ENCODE measurements around the gene MAS1. TPM values are rescaled to one million over a fixed set of nuclear protein-coding genes. Genes with fewer than 3 reads are reported as not detected.

MAS1 gene
- total and polyA plus RNA-seq, 4 donors = under 0.01 TPM; not detected in 3

DNA sequence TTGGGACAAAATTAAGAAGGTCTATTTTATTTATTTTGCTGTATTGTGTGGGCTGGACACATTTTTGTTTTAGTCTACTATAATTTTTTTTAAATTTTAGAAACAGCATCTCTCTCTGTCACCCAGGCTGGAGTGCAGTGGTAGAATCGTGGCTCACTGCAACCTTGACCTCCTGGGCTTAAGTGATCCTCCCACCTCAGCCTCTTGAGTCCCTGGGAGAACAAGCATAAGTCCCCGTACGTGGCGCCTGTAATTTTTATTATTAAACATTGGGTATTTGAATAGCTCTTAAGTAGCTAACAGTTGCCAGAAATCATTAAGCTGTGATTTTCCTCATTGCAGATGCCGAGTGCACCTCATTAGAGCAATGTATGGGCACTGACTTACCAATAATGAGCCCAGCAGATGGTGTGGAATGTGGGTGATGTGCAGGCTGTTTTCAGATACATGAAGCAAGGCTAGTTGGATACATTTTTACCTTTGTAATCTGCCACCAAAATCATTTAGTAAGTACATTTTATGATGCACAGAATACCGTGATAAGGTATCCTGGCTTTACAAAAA, 10.3 kb upstream of the MAS1 start:
- H3K9ac ChIP-seq (ENCODE audit: low read depth in 1 of 2, low read length in 2 of 2) = no peak overlapping the region
- H3K4me3 ChIP-seq (ENCODE audit: low read depth in 1 of 3, low read length in 3 of 3) = no peak overlapping the region
- H3K9me3 ChIP-seq (ENCODE audit: control insufficient read depth in 4 of 4, low read length in 3 of 4) = no peaks in the 10 kb centered on the region
- TF ChIP-seq SP1 (IDR thresholded peaks at IDR 0.05) (no peak), GABPA (IDR thresholded peaks at IDR 0.05 in 1 of 2, conservative IDR thresholded peaks at IDR 0.05 in 1 of 2) (no peak), JUND (IDR thresholded peaks at IDR 0.05) (no peak), NR2F2 (IDR thresholded peaks at IDR 0.05) (no peak)
- TF ChIP-seq, protein P1, sequence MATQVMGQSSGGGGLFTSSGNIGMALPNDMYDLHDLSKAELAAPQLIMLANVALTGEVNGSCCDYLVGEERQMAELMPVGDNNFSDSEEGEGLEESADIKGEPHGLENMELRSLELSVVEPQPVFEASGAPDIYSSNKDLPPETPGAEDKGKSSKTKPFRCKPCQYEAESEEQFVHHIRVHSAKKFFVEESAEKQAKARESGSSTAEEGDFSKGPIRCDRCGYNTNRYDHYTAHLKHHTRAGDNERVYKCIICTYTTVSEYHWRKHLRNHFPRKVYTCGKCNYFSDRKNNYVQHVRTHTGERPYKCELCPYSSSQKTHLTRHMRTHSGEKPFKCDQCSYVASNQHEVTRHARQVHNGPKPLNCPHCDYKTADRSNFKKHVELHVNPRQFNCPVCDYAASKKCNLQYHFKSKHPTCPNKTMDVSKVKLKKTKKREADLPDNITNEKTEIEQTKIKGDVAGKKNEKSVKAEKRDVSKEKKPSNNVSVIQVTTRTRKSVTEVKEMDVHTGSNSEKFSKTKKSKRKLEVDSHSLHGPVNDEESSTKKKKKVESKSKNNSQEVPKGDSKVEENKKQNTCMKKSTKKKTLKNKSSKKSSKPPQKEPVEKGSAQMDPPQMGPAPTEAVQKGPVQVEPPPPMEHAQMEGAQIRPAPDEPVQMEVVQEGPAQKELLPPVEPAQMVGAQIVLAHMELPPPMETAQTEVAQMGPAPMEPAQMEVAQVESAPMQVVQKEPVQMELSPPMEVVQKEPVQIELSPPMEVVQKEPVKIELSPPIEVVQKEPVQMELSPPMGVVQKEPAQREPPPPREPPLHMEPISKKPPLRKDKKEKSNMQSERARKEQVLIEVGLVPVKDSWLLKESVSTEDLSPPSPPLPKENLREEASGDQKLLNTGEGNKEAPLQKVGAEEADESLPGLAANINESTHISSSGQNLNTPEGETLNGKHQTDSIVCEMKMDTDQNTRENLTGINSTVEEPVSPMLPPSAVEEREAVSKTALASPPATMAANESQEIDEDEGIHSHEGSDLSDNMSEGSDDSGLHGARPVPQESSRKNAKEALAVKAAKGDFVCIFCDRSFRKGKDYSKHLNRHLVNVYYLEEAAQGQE (IDR thresholded peaks at IDR 0.05) = no peak
- H3K27ac ChIP-seq (ENCODE audit: low read depth in 1 of 2, low read length in 2 of 2) = no peak overlapping the region
- H3K4me1 ChIP-seq (ENCODE audit: control insufficient read depth in 4 of 4, insufficient read depth in 4 of 4, low read length in 3 of 4) = peaks cover 0 to 4% (median 1%) of the 10 kb centered on the region in 4 donors
- H3K27me3 ChIP-seq (ENCODE audit: control insufficient read depth in 4 of 4, insufficient read depth in 4 of 4, low read length in 3 of 4) = no peaks in the 10 kb centered on the region
- peak; percentile 0 for DNase-seq (ENCODE audit: low spot score)
- no peaks in the 10 kb centered on the region for H3K36me3 ChIP-seq (ENCODE audit: control insufficient read depth in 4 of 4, insufficient read depth in 3 of 4, low read depth in 1 of 4, low read length in 3 of 4)
- WGBS = 78% methylated on average over 6 of the region's 6 CpGs

DNA sequence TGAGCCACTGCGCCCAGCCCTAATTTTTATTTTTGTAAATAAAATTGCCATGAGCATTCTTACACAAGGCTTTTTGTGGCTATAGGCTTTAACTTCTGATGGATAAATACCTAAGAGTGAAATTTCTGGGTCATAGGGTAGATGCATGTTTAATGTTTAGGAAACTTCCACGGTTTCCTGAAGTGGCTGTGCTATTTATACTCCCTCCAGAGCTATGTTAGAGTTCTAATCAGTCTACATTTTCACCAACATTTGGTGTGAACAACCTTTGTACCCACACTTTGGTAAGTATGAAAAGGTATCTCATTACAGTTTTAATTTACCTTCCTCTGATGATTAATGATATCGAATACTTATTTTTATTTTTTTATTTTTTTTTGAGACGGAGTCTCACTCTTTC, 6.1 kb upstream of the MAS1 start:
- DNase-seq (ENCODE audit: low spot score) = no peak
- Histone ChIP-seq H3K27ac (ENCODE audit: low read depth in 1 of 2, low read length in 2 of 2) (no peak overlapping the region), H3K27me3 (ENCODE audit: control insufficient read depth in 4 of 4, insufficient read depth in 4 of 4, low read length in 3 of 4) (peaks cover 0 to 7% (median 0%) of the 10 kb centered on the region in 4 donors), H3K4me1 (ENCODE audit: control insufficient read depth in 4 of 4, insufficient read depth in 4 of 4, low read length in 3 of 4) (peaks cover 0 to 4% (median 1%) of the 10 kb centered on the region in 4 donors), H3K4me3 (ENCODE audit: low read depth in 1 of 3, low read length in 3 of 3) (no peak overlapping the region), H3K9me3 (ENCODE audit: control insufficient read depth in 4 of 4, low read length in 3 of 4) (no peaks in the 10 kb centered on the region), H3K9ac (ENCODE audit: low read depth in 1 of 2, low read length in 2 of 2) (no peak overlapping the region), H3K36me3 (ENCODE audit: control insufficient read depth in 4 of 4, insufficient read depth in 3 of 4, low read depth in 1 of 4, low read length in 3 of 4) (no peaks in the 10 kb centered on the region)
- TF ChIP-seq JUND (IDR thresholded peaks at IDR 0.05) (no peak), YY1 (IDR thresholded peaks at IDR 0.05) (no peak), RAD21 (IDR thresholded peaks at IDR 0.05) (no peak), SP1 (IDR thresholded peaks at IDR 0.05) (no peak), HNF4G (IDR thresholded peaks at IDR 0.05) (no peak), RXRA (IDR thresholded peaks at IDR 0.05) (no peak)
- TF ChIP-seq, protein P2, sequence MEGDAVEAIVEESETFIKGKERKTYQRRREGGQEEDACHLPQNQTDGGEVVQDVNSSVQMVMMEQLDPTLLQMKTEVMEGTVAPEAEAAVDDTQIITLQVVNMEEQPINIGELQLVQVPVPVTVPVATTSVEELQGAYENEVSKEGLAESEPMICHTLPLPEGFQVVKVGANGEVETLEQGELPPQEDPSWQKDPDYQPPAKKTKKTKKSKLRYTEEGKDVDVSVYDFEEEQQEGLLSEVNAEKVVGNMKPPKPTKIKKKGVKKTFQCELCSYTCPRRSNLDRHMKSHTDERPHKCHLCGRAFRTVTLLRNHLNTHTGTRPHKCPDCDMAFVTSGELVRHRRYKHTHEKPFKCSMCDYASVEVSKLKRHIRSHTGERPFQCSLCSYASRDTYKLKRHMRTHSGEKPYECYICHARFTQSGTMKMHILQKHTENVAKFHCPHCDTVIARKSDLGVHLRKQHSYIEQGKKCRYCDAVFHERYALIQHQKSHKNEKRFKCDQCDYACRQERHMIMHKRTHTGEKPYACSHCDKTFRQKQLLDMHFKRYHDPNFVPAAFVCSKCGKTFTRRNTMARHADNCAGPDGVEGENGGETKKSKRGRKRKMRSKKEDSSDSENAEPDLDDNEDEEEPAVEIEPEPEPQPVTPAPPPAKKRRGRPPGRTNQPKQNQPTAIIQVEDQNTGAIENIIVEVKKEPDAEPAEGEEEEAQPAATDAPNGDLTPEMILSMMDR (IDR thresholded peaks at IDR 0.05; ENCODE audit: low read depth, low read length, missing input control) = no peak
- TF ChIP-seq, protein P3, sequence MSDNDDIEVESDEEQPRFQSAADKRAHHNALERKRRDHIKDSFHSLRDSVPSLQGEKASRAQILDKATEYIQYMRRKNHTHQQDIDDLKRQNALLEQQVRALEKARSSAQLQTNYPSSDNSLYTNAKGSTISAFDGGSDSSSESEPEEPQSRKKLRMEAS (IDR thresholded peaks at IDR 0.05) = no peak
- TF ChIP-seq, protein P4, sequence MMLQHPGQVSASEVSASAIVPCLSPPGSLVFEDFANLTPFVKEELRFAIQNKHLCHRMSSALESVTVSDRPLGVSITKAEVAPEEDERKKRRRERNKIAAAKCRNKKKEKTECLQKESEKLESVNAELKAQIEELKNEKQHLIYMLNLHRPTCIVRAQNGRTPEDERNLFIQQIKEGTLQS (IDR thresholded peaks at IDR 0.05) = no peak
- 81% methylated on average over 4 of the region's 4 CpGs for WGBS

Measured in liver (tissue), 9 donors.